Skeletal muscle tissue (tissue), 4 donors: Measurements from ENCODE around the gene EIF5B. TPM values are rescaled to one million over a fixed set of nuclear protein-coding genes. Genes with fewer than 3 reads are reported as not detected.

Source experiments
- H3K27ac ChIP-seq: one replicate; pipeline ENCODE4 v1.7.0; 2013; ENCODE audit warnings: mild to moderate bottlenecking, low read depth, low read length, inconsistent platforms
- H3K27me3 ChIP-seq, 3 donors: one replicate each; pipeline ENCODE4 v1.7.0; 2013; ENCODE audit warnings: low read length in 3 of 3; ENCODE audit not compliant: control insufficient read depth in 3 of 3, insufficient read depth in 3 of 3
- H3K36me3 ChIP-seq, 3 donors: one replicate each; pipeline ENCODE4 v1.7.0; 2013; ENCODE audit warnings: low read length in 3 of 3; ENCODE audit not compliant: control insufficient read depth in 3 of 3, insufficient read depth in 3 of 3
- H3K4me1 ChIP-seq, 3 donors: one replicate each; pipeline ENCODE4 v1.7.0; 2013; ENCODE audit warnings: low read length in 3 of 3, mild to moderate bottlenecking in 3 of 3; ENCODE audit not compliant: control insufficient read depth in 3 of 3, insufficient read depth in 3 of 3
- H3K4me3 ChIP-seq, 3 donors: one replicate each; pipeline ENCODE4 v1.7.0; 2013; ENCODE audit warnings: low read length in 3 of 3
- H3K9ac ChIP-seq, 3 donors: one replicate each; pipeline ENCODE4 v1.7.0; 2013; ENCODE audit warnings: low read length in 3 of 3, mild to moderate bottlenecking in 3 of 3, moderate library complexity in 2 of 3, low read depth in 1 of 3
- H3K9me3 ChIP-seq, 3 donors: one replicate each; pipeline ENCODE4 v1.7.0; 2013; ENCODE audit warnings: low read length in 3 of 3; ENCODE audit not compliant: control insufficient read depth in 3 of 3
- total RNA-seq: library from RNA; depleted of rRNA; stranded (reverse); fragments of >200 nt; gene quantifications from one replicate; pipeline ENCODE4 v1.2.3, GENCODE V29; 2014
- donor health status: Osteomylitis.

EIF5B gene
- total RNA-seq, 1 donor from 2014 or later = 11.0 TPM

DNA sequence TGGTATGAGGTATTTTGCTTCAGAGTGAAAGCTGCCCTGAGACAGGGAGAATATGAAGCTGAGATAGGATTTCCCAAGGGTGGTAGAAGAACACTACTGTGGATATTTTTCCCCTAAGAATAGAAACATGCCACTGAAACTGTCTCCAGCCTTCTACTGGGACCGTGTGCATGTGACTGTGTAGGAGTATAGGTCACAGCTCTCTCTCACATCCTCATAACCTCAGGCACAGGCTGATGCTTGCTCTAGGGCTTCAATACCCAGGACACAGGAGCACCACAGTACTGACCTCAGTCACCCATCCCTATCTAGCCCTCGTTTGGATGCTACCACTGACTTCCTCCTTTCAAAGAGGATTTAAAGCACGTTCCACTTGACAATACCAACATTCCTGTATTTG is 85.4 kb downstream of the EIF5B start:
- Histone ChIP-seq H3K36me3 (peaks cover 9 to 47% (median 45%) of the 10 kb centered on the region in 3 donors), H3K4me1 (peaks cover 4 to 8% (median 8%) of the 10 kb centered on the region in 3 donors), H3K4me3 (no peak overlapping the region), H3K9ac (no peak overlapping the region), H3K9me3 (no peaks in the 10 kb centered on the region), H3K27me3 (no peaks in the 10 kb centered on the region), H3K27ac (no peak overlapping the region)

DNA sequence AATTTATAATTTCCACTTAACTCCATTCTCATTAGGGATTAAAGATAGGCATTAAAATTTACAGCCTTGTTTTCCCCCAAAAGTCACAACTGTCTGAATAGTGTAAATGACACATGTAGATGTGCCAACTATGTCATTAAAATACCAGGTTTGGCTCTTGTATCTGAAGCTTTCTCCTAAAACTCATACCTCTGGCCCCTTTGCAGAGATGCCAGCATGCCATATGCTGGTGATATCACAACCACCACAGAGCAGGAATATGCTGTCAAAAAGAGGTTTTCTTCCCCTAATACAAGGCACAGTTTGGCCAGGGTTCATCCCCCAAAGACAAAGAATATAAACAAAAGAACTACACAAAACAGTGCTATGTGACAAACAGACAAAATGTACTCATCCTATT is 87.2 kb downstream of the EIF5B start:
- Histone ChIP-seq H3K36me3 (peaks cover 14 to 46% (median 37%) of the 10 kb centered on the region in 3 donors), H3K27ac (no peak overlapping the region), H3K27me3 (no peaks in the 10 kb centered on the region)

DNA sequence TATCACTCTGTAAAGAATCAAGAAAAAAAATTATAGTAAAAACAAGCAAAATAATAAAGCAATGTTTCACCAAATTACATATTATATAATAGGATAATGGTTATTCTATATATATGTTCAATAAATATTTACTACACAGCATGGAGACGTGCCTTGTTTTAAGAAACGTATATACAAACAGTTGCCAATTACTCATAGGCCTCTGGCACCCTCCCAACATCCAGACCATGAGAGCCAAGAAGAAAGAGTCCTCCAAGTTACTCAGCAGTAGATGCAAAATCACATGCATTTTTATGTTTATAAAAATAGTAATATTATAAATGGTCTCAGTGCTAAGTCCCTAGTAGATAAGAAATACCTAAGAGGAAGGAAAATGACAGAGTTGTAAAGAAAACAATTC is 87.8 kb downstream of the EIF5B start:
- no peak overlapping the region for H3K27ac ChIP-seq
- H3K9me3 ChIP-seq = no peaks in the 10 kb centered on the region
- no peak overlapping the region for H3K9ac ChIP-seq
- H3K36me3 ChIP-seq = peaks cover 12 to 43% (median 38%) of the 10 kb centered on the region in 3 donors
- H3K4me1 ChIP-seq = peaks cover 4 to 8% (median 8%) of the 10 kb centered on the region in 3 donors
- H3K27me3 ChIP-seq = no peaks in the 10 kb centered on the region
- H3K4me3 ChIP-seq = no peak overlapping the region

More for the DNA sequence above, 87.2 kb downstream of the EIF5B start:
- Histone ChIP-seq H3K4me1 (peaks cover 4 to 8% (median 8%) of the 10 kb centered on the region in 3 donors), H3K9me3 (no peaks in the 10 kb centered on the region), H3K9ac (no peak overlapping the region), H3K4me3 (no peak overlapping the region)

DNA sequence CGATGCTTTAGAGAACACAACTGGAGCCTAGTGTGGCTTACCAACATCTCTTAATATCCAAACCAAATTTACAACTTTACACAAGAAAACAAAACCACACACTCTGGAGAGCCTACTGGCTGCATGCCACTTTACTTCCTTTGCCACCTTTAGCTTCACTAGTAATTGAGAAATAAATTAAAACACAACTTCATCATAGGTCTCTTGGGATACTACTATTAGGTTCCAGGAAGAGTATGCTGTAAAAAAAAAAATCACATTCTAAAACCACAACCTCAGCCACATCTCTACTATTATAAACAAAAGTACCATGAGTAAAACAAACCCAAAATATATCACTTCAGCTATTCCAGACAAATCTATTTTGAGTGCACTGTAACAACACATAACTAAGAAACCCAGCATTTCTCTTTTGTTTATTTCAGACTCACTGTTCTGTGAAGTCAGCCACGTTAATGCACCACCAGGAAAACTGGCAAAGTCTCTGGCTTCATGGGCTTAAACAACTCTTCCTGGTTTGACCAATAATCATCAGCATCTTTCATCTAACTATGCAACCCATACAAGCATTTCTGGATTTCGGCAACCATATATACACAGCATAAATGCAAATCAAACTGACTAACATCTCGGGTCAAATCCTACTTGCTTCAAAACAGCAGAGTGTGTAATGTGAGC is 93.6 kb downstream of the EIF5B start:
- Histone ChIP-seq H3K4me3 (no peak overlapping the region), H3K27ac (no peak overlapping the region), H3K9ac (no peak overlapping the region), H3K4me1 (no peaks in the 10 kb centered on the region), H3K9me3 (no peaks in the 10 kb centered on the region), H3K36me3 (peaks cover 10 to 20% (median 18%) of the 10 kb centered on the region in 3 donors), H3K27me3 (no peaks in the 10 kb centered on the region)

DNA sequence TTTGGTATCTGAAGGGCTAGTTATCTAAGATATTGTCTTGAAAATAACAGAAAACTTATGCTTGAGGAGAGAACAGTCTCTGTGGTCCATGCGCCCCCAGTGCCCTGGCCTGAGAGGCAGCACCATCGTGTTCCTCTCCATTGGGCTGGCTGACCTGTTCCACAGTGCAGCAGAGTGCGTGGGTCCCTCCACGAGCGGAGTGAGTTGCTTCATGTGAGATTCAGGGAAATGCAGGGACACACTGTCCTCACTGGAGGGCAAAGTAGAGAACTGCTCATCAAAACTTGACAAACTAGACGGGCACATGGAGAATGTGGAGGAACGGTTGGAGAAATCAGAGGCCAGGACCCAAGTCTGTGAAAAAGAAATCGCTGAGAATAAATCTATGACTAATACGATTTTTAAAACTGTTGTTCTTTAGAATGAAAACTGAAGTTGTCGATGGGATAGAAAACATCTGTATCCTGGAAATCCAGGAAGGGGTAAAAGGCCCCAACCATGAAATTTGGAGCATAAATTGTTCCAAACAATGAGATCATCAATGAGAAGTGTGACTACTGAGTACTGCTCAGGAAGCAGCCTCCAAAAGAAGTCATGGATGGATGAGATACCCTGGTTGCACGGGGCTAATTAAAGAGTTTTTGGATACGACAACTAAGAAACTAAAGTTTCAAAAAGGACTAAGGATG is 94.5 kb downstream of the EIF5B start:
- Histone ChIP-seq H3K27ac (no peak overlapping the region), H3K4me3 (no peak overlapping the region), H3K36me3 (peaks cover 10 to 22% (median 21%) of the 10 kb centered on the region in 3 donors)

DNA sequence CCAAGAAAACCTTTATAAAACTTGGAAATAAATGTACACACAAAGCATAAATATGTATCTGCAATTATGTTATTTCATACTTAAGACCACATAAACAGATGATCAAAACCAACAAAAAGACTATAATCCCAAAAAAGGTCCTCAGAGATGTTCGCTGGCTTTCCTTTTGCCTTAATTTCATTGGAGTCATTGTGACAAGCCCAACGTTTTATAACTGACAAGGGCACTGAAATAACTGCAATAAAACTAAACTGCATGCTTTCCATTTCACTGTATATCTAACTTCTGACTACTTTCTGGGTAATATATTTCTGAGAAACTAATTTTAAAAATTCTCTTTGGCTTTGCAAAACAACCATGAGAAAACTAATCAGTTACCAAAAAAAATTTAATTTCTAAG is 96.2 kb downstream of the EIF5B start:
- Histone ChIP-seq H3K4me1 (no peaks in the 10 kb centered on the region), H3K36me3 (peaks cover 7 to 23% (median 21%) of the 10 kb centered on the region in 3 donors), H3K27me3 (no peaks in the 10 kb centered on the region), H3K27ac (no peak overlapping the region), H3K4me3 (no peak overlapping the region), H3K9me3 (no peaks in the 10 kb centered on the region), H3K9ac (no peak overlapping the region)

More for the DNA sequence above, 94.5 kb downstream of the EIF5B start:
- no peaks in the 10 kb centered on the region for H3K9me3 ChIP-seq
- no peak overlapping the region for H3K9ac ChIP-seq
- no peaks in the 10 kb centered on the region for H3K4me1 ChIP-seq
- H3K27me3 ChIP-seq = no peaks in the 10 kb centered on the region

DNA sequence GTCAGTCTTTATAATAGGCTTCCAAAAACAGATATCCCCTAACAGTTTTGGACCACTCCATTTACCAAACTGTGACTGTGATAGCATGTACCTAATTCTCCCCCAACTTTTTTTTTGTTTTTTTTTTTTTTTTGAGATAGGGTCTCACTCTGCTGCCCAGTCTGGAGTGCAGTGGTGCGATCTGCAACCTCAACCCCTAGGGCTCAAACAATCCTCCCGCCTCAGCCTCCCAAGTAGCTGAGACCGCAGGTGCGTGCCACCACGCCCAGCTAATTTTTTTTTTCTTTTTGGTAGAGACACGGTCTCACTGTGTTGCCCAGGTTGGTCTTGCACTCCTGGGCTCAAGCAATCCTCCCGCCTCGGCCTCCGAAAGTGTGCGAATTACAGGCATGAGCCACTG is 99.7 kb downstream of the EIF5B start:
- H3K27ac ChIP-seq = no peak overlapping the region
- H3K4me1 ChIP-seq = no peaks in the 10 kb centered on the region
- H3K9ac ChIP-seq = no peak overlapping the region
- no peak overlapping the region for H3K4me3 ChIP-seq
- H3K36me3 ChIP-seq = peaks cover 8 to 20% (median 14%) of the 10 kb centered on the region in 3 donors
- H3K9me3 ChIP-seq = no peaks in the 10 kb centered on the region
- no peaks in the 10 kb centered on the region for H3K27me3 ChIP-seq

DNA sequence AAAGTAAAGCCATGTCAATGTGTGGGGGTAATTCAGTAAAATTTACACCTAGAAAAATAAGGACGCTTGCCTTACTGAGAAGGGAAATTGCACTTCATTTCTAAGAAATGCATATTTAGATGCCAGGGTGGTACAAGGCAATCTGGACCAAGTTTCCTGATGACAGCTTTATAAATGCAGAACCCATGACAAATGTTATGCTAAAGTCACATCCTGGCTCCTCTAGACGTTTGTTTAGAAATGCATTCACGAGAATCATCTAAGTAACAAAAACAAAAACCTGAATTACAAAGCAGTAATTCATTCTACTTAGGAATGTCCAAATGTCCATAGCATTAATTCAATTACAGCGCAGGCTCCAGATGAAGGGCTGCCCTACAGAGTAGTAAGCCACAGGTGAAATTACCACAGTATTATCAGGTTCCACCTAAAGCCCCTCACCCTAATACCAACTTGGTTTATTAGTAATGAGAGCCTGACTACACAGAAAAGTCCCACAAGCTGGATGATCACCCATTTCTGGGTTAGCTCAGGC is 102.8 kb downstream of the EIF5B start:
- H3K36me3 ChIP-seq = peaks cover 8 to 22% (median 11%) of the 10 kb centered on the region in 3 donors
- no peaks in the 10 kb centered on the region for H3K27me3 ChIP-seq
- H3K9ac ChIP-seq = no peak overlapping the region

DNA sequence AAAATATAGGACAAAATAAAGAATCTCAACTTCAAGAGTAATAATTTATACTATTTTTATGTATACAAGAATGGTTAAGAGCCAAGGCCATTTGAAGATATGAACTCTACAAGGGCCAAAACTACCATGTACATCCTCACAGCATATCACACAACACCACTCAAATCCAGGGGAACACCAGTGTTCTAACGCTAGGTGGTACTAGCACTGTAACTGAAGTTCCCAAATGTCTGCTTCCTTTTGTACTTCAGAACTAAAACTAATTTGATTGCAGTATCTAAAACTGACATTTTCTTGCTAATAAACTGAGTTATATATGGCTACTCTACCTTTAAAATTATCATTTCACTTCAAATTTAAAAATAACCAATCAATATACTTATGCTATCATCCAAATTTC is 105.6 kb downstream of the EIF5B start:
- no peak overlapping the region for H3K27ac ChIP-seq
- no peak overlapping the region for H3K4me3 ChIP-seq
- H3K36me3 ChIP-seq = peaks cover 7 to 18% (median 8%) of the 10 kb centered on the region in 3 donors

More for the DNA sequence above, 102.8 kb downstream of the EIF5B start:
- no peaks in the 10 kb centered on the region for H3K9me3 ChIP-seq
- no peak overlapping the region for H3K4me3 ChIP-seq
- no peak overlapping the region for H3K27ac ChIP-seq
- no peaks in the 10 kb centered on the region for H3K4me1 ChIP-seq

DNA sequence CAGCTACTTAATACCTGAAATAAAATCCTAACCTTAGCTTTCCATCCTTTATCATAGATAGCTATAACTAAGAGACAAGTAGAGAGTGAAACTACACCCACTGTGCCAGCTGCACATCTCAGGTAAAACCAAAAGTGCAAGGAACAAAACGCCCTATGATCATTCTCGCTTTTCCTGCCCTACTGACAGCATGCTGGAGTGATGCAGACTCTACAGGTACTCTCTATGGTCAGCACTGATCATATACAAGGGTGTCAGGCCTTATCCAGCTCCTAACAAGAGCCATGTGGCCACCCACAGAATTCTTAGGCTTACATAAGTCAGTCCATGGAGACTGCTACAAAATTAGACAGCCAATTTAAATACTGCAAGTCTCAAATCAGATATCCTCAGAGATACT is 107.0 kb downstream of the EIF5B start:
- H3K36me3 ChIP-seq = peaks cover 0 to 9% (median 0%) of the 10 kb centered on the region in 3 donors
- no peaks in the 10 kb centered on the region for H3K27me3 ChIP-seq
- no peak overlapping the region for H3K27ac ChIP-seq

More for the DNA sequence above, 105.6 kb downstream of the EIF5B start:
- Histone ChIP-seq H3K9ac (no peak overlapping the region), H3K4me1 (no peaks in the 10 kb centered on the region), H3K27me3 (no peaks in the 10 kb centered on the region), H3K9me3 (no peaks in the 10 kb centered on the region)

More for the DNA sequence above, 107.0 kb downstream of the EIF5B start:
- no peak overlapping the region for H3K4me3 ChIP-seq
- no peak overlapping the region for H3K9ac ChIP-seq
- H3K4me1 ChIP-seq = peaks cover 0 to 3% (median 2%) of the 10 kb centered on the region in 3 donors
- H3K9me3 ChIP-seq = no peaks in the 10 kb centered on the region
